ENCODE data around the gene SYNGR2.

DNA sequence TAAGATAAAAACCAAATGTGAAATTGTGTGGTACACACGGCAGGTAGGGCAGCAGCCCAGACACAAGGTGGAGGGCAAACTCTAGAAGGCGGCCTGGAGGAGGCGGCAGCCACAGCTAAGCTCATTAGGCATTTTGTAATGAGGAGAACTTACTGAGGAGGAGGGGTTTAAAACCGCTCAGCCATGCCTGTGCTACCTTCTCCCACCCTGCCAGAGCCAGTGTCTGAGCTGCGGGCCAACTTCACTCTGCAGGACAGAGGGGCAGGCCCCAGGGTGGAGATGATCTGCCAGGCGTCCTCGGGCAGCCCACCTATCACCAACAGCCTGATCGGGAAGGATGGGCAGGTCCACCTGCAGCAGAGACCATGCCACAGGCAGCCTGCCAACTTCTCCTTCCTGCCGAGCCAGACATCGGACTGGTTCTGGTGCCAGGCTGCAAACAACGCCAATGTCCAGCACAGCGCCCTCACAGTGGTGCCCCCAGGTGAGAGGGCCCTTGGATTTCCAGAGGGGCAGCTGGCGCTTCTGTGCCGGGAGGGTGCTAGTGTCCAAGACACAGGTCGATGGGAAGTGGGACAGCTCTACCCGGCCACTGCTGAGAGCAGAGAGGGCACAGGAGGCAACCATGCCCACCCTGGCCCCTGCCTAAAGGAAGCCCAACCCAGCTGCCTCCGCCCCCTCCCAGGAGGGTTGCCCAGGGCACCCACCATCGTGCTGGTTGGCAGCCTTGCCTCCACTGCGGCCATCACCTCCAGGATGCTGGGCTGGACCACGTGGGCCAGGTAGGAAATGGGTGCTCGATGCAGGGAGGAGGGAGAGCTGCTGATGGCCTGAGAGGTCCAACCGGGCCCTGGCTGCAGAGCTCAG, 4.3 kb upstream of the SYNGR2 start:
- TF ChIP-seq, protein P1, sequence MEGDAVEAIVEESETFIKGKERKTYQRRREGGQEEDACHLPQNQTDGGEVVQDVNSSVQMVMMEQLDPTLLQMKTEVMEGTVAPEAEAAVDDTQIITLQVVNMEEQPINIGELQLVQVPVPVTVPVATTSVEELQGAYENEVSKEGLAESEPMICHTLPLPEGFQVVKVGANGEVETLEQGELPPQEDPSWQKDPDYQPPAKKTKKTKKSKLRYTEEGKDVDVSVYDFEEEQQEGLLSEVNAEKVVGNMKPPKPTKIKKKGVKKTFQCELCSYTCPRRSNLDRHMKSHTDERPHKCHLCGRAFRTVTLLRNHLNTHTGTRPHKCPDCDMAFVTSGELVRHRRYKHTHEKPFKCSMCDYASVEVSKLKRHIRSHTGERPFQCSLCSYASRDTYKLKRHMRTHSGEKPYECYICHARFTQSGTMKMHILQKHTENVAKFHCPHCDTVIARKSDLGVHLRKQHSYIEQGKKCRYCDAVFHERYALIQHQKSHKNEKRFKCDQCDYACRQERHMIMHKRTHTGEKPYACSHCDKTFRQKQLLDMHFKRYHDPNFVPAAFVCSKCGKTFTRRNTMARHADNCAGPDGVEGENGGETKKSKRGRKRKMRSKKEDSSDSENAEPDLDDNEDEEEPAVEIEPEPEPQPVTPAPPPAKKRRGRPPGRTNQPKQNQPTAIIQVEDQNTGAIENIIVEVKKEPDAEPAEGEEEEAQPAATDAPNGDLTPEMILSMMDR (tag by site-specific recombination; IDR thresholded peaks at IDR 0.05): no peak
- TF ChIP-seq ZNF561 (tag by site-specific recombination; IDR thresholded peaks at IDR 0.05; ENCODE audit: borderline replicate concordance): no peak
- no peak for TF ChIP-seq ZNF184 (tag by site-specific recombination; IDR thresholded peaks at IDR 0.05)
- TF ChIP-seq, protein P2, sequence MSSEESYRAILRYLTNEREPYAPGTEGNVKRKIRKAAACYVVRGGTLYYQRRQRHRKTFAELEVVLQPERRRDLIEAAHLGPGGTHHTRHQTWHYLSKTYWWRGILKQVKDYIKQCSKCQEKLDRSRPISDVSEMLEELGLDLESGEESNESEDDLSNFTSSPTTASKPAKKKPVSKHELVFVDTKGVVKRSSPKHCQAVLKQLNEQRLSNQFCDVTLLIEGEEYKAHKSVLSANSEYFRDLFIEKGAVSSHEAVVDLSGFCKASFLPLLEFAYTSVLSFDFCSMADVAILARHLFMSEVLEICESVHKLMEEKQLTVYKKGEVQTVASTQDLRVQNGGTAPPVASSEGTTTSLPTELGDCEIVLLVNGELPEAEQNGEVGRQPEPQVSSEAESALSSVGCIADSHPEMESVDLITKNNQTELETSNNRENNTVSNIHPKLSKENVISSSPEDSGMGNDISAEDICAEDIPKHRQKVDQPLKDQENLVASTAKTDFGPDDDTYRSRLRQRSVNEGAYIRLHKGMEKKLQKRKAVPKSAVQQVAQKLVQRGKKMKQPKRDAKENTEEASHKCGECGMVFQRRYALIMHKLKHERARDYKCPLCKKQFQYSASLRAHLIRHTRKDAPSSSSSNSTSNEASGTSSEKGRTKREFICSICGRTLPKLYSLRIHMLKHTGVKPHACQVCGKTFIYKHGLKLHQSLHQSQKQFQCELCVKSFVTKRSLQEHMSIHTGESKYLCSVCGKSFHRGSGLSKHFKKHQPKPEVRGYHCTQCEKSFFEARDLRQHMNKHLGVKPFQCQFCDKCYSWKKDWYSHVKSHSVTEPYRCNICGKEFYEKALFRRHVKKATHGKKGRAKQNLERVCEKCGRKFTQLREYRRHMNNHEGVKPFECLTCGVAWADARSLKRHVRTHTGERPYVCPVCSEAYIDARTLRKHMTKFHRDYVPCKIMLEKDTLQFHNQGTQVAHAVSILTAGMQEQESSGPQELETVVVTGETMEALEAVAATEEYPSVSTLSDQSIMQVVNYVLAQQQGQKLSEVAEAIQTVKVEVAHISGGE (tag by site-specific recombination; conservative IDR thresholded peaks at IDR 0.05; ENCODE audit: low read depth): no peak
- TF ChIP-seq YY1 (tag by site-specific recombination; IDR thresholded peaks at IDR 0.05): no peak
- TF ChIP-seq, protein P3, sequence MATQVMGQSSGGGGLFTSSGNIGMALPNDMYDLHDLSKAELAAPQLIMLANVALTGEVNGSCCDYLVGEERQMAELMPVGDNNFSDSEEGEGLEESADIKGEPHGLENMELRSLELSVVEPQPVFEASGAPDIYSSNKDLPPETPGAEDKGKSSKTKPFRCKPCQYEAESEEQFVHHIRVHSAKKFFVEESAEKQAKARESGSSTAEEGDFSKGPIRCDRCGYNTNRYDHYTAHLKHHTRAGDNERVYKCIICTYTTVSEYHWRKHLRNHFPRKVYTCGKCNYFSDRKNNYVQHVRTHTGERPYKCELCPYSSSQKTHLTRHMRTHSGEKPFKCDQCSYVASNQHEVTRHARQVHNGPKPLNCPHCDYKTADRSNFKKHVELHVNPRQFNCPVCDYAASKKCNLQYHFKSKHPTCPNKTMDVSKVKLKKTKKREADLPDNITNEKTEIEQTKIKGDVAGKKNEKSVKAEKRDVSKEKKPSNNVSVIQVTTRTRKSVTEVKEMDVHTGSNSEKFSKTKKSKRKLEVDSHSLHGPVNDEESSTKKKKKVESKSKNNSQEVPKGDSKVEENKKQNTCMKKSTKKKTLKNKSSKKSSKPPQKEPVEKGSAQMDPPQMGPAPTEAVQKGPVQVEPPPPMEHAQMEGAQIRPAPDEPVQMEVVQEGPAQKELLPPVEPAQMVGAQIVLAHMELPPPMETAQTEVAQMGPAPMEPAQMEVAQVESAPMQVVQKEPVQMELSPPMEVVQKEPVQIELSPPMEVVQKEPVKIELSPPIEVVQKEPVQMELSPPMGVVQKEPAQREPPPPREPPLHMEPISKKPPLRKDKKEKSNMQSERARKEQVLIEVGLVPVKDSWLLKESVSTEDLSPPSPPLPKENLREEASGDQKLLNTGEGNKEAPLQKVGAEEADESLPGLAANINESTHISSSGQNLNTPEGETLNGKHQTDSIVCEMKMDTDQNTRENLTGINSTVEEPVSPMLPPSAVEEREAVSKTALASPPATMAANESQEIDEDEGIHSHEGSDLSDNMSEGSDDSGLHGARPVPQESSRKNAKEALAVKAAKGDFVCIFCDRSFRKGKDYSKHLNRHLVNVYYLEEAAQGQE (tag by site-specific recombination; IDR thresholded peaks at IDR 0.05): no peak
- TF ChIP-seq, protein P4, sequence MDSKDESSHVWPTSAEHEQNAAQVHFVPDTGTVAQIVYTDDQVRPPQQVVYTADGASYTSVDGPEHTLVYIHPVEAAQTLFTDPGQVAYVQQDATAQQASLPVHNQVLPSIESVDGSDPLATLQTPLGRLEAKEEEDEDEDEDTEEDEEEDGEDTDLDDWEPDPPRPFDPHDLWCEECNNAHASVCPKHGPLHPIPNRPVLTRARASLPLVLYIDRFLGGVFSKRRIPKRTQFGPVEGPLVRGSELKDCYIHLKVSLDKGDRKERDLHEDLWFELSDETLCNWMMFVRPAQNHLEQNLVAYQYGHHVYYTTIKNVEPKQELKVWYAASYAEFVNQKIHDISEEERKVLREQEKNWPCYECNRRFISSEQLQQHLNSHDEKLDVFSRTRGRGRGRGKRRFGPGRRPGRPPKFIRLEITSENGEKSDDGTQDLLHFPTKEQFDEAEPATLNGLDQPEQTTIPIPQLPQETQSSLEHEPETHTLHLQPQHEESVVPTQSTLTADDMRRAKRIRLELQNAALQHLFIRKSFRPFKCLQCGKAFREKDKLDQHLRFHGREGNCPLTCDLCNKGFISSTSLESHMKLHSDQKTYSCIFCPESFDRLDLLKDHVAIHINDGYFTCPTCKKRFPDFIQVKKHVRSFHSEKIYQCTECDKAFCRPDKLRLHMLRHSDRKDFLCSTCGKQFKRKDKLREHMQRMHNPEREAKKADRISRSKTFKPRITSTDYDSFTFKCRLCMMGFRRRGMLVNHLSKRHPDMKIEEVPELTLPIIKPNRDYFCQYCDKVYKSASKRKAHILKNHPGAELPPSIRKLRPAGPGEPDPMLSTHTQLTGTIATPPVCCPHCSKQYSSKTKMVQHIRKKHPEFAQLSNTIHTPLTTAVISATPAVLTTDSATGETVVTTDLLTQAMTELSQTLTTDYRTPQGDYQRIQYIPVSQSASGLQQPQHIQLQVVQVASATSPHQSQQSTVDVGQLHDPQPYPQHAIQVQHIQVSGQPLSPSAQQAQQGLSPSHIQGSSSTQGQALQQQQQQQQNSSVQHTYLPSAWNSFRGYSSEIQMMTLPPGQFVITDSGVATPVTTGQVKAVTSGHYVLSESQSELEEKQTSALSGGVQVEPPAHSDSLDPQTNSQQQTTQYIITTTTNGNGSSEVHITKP (tag by site-specific recombination; IDR thresholded peaks at IDR 0.05): no peak
- TF ChIP-seq ZNF248 (tag by site-specific recombination; IDR thresholded peaks at IDR 0.05): no peak
- TF ChIP-seq SETDB1 (IDR thresholded peaks at IDR 0.05; ENCODE audit: insufficient read length, low read length): no peak
- no peak for TF ChIP-seq ZBTB7A (tag by site-specific recombination; IDR thresholded peaks at IDR 0.05; ENCODE audit: low read depth)
- TF ChIP-seq, protein P5, sequence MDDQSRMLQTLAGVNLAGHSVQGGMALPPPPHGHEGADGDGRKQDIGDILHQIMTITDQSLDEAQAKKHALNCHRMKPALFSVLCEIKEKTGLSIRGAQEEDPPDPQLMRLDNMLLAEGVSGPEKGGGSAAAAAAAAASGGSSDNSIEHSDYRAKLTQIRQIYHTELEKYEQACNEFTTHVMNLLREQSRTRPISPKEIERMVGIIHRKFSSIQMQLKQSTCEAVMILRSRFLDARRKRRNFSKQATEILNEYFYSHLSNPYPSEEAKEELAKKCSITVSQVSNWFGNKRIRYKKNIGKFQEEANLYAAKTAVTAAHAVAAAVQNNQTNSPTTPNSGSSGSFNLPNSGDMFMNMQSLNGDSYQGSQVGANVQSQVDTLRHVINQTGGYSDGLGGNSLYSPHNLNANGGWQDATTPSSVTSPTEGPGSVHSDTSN (CRISPR knock-in tag; IDR thresholded peaks at IDR 0.05): no peak
- TF ChIP-seq ZNF274 (IDR thresholded peaks at IDR 0.05; ENCODE audit: low read length): no peak
- no peak for TF ChIP-seq ZNF274 (tag by site-specific recombination; IDR thresholded peaks at IDR 0.05; ENCODE audit: borderline replicate concordance)
- TF ChIP-seq, protein P6, sequence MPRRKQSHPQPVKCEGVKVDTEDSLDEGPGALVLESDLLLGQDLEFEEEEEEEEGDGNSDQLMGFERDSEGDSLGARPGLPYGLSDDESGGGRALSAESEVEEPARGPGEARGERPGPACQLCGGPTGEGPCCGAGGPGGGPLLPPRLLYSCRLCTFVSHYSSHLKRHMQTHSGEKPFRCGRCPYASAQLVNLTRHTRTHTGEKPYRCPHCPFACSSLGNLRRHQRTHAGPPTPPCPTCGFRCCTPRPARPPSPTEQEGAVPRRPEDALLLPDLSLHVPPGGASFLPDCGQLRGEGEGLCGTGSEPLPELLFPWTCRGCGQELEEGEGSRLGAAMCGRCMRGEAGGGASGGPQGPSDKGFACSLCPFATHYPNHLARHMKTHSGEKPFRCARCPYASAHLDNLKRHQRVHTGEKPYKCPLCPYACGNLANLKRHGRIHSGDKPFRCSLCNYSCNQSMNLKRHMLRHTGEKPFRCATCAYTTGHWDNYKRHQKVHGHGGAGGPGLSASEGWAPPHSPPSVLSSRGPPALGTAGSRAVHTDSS (tag by site-specific recombination; IDR thresholded peaks at IDR 0.05): no peak

All from HEK293 (cell line).